AG04450 (cell line): ENCODE results near the gene TRABD. TPM values are rescaled to one million over a fixed set of nuclear protein-coding genes. Genes with fewer than 3 reads are reported as not detected.

ENCODE experiments used
- CTCF ChIA-PET: fragments of 300-600, 350-600 bp; formaldehyde crosslinking; extraction: SDS; loops from one replicate; lab custom pipeline; 2022; ENCODE audit warnings: antibody characterized with exemption, inconsistent platforms; lab: Charles Lee
- POLR2A ChIA-PET: fragments of 350-600 bp; formaldehyde crosslinking; extraction: SDS; loops from one replicate; lab custom pipeline; 2021; ENCODE audit warnings: antibody characterized with exemption, inconsistent platforms; lab: Yijun Ruan, JAX
- DNase-seq: peaks from one replicate; pipeline ENCODE4 v3.0.0-alpha.2; 2011; ENCODE audit warnings: low read depth, low spot score
- H3K27ac ChIP-seq: one replicate; pipeline ENCODE4 v1.5.1; 2012; ENCODE audit warnings: low read depth, low read length, control low read depth
- H3K27me3 ChIP-seq: one replicate; pipeline ENCODE4 v1.6.0; 2012; ENCODE audit warnings: low read length; ENCODE audit not compliant: control insufficient read depth, insufficient read depth
- H3K4me3 ChIP-seq: 2 replicates; pipeline ENCODE4 v1.5.1; 2011; ENCODE audit warnings: mild to moderate bottlenecking, low read depth, low read length, control low read depth
- H3K9me3 ChIP-seq: 2 replicates; pipeline ENCODE4 v1.5.1; 2012; ENCODE audit warnings: low read length; ENCODE audit not compliant: control insufficient read depth, insufficient read depth
- CTCF ChIP-seq: IDR thresholded peaks from 2 replicates; pipeline ENCODE4 v1.5.1; 2011; ENCODE audit warnings: low read depth, low read length, control low read depth, inconsistent platforms
- polyA plus RNA-seq: library from polyadenylated mRNA; depleted of rRNA; stranded (reverse); fragments of >200 nt; gene quantifications from 2 replicates; pipeline ENCODE4 v1.2.3, GENCODE V29; 2011

The TRABD gene
- polyA plus RNA-seq, 1 experiment: 8.7 TPM

GRCh38 chr22:50205781-50206569 is 20.3 kb downstream of the TRABD start:
- CTCF ChIA-PET: no interaction called here
- no peak overlapping the region for H3K27ac ChIP-seq
- DNase-seq: no peak
- POLR2A ChIA-PET: interaction anchor here (0.6 kb wide), 1 partner anchor 222 kb away, joined by 3 read pairs; no protein-coding TSS in a partner anchor
- no peaks in the 10 kb centered on the region for H3K27me3 ChIP-seq
- no peak overlapping the region for H3K4me3 ChIP-seq
- no peak for TF ChIP-seq CTCF
- no peaks in the 10 kb centered on the region; the same call in 1 of the 2 replicates for H3K9me3 ChIP-seq

GRCh38 chr22:50206599-50206998 is 20.9 kb downstream of the TRABD start:
- CTCF ChIA-PET: no interaction called here
- H3K9me3 ChIP-seq: no peaks in the 10 kb centered on the region; the same call in 1 of the 2 replicates
- no peak overlapping the region for H3K27ac ChIP-seq
- DNase-seq: no peak
- POLR2A ChIA-PET: no interaction called here
- H3K4me3 ChIP-seq: no peak overlapping the region
- TF ChIP-seq CTCF: peak; percentile 54
- H3K27me3 ChIP-seq: no peaks in the 10 kb centered on the region

GRCh38 chr22:50207383-50208140 is 21.8 kb downstream of the TRABD start:
- ChIA-PET CTCF (no interaction called here), POLR2A (interaction anchor here (0.7 kb wide), 1 partner anchor 256 kb away, joined by 3 read pairs; no protein-coding TSS in a partner anchor)
- H3K9me3 ChIP-seq: no peaks in the 10 kb centered on the region; the same call in 1 of the 2 replicates
- no peak overlapping the region for H3K4me3 ChIP-seq
- no peaks in the 10 kb centered on the region for H3K27me3 ChIP-seq
- TF ChIP-seq CTCF: no peak
- H3K27ac ChIP-seq: no peak overlapping the region
- DNase-seq: no peak

GRCh38 chr22:50208430-50208938 is 22.8 kb downstream of the TRABD start:
- no peak for TF ChIP-seq CTCF
- Histone ChIP-seq H3K4me3 (no peak overlapping the region), H3K27me3 (no peaks in the 10 kb centered on the region), H3K27ac (no peak overlapping the region), H3K9me3 (no peaks in the 10 kb centered on the region; the same call in 1 of the 2 replicates)
- no peak for DNase-seq
- POLR2A ChIA-PET: no interaction called here
- CTCF ChIA-PET: interaction anchor here (0.7 kb wide), 2 partner anchors 60 to 414 kb away, joined by 3 read pairs; no protein-coding TSS in a partner anchor
